GM12891 (cell line): ENCODE results near the gene MYD88.

Experiments used
- PAX5 ChIP-seq: IDR thresholded peaks from 2 replicates; pipeline ENCODE4 v1.6.1; 2011; ENCODE audit warnings: low read length, moderate library complexity, mild to moderate bottlenecking; ENCODE audit not compliant: insufficient read depth, severe bottlenecking
- POLR2A ChIP-seq: IDR thresholded peaks from 2 replicates; pipeline ENCODE4 v1.6.1; 2011; ENCODE audit warnings: low read depth, low read length, control low read depth
- POLR2AphosphoS5 ChIP-seq: IDR thresholded peaks from 2 replicates; pipeline ENCODE4 v1.6.1; 2011; ENCODE audit warnings: low read depth, low read length, control low read depth
- TAF1 ChIP-seq: IDR thresholded peaks from 2 replicates; pipeline ENCODE4 v1.6.1; 2011; ENCODE audit warnings: low read depth, low read length, control low read depth

- TF ChIP-seq POLR2A (no peak), POLR2AphosphoS5 (no peak), TAF1 (no peak), PAX5 (no peak)
Measured at GRCh38 chr3:38115645-38116427, 22.6 kb upstream of the MYD88 start.
